Loucy (cell line): ENCODE data around the gene SVEP1.

ENCODE experiments used
- CTCF ChIP-seq: fragments of 200-600 bp; sonication (generic); conservative IDR thresholded peaks from 2 replicates; pipeline ENCODE4 v1.5.1; 2014; ENCODE audit warnings: mild to moderate bottlenecking, antibody characterized with exemption, low read length
- EZH2phosphoT487 ChIP-seq: fragments of 200-600 bp; IDR thresholded peaks from 2 replicates; pipeline ENCODE4 v1.6.1; 2018; ENCODE audit warnings: antibody characterized with exemption, mild to moderate bottlenecking, moderate library complexity, borderline replicate concordance

GRCh38 chr9:110451726-110452125 lies 127.8 kb downstream of the SVEP1 start:
- no peak for TF ChIP-seq CTCF
- TF ChIP-seq EZH2phosphoT487: no peak
